HCT116 (cell line): Measurements from ENCODE around the gene HS6ST3. TPM values are rescaled to one million over a fixed set of nuclear protein-coding genes. Genes with fewer than 3 reads are reported as not detected.

Experiments
- ATAC-seq: fragments of 200-7000 bp; cut with Tn5 transposase; 2 replicates; pipeline ENCODE4 v1.9.1; 2020; ENCODE audit warnings: mild to moderate bottlenecking, moderate library complexity
- BruUV-seq: library from RNA; stranded (reverse); fragments of 400-500 nt; replicated peaks from 2 replicates; lab custom pipeline; 2021; lab: Mats Ljungman, UMichigan
- CTCF ChIA-PET: fragments of 300-600 bp; sonication (Branson Sonifier 250); formaldehyde crosslinking; loops from one replicate; lab custom pipeline; 2021; ENCODE audit warnings: antibody characterized with exemption; lab: Charles Lee
- POLR2A ChIA-PET: fragments of 300-600, 350-600 bp; sonication (Branson Sonifier 250); formaldehyde crosslinking; loops from one replicate; lab custom pipeline; 2021; ENCODE audit warnings: antibody characterized with exemption; lab: Charles Lee
- RAD21 ChIA-PET, 2 experiments: fragments of 300-600 bp; sonication (Branson Sonifier 250); formaldehyde crosslinking; loops; one replicate each; lab custom pipeline; 2023; ENCODE audit warnings: low total read pairs in 2 of 2; ENCODE audit not compliant: uncharacterized antibody in 2 of 2, unreplicated experiment in 2 of 2, low non-redundant PET in 1 of 2; lab: Charles Lee
- DNase-seq: peaks from one replicate; pipeline ENCODE4 v3.0.0-alpha.2; 2010; ENCODE audit warnings: low read depth, low spot score
- H2AFZ ChIP-seq: fragments of 200-600 bp; shearing (Covaris generic), sonication (generic); 2 replicates; pipeline ENCODE4 v1.6.1; 2017; ENCODE audit warnings: low read depth, mixed run types, mixed read lengths, antibody characterized with exemption, low read length; ENCODE audit not compliant: poor library complexity, severe bottlenecking
- H3K27ac ChIP-seq: 2 replicates; pipeline ENCODE4 v1.5.1; 2012; ENCODE audit warnings: low read depth, low read length
- H3K27me3 ChIP-seq: fragments of 200-600 bp; sonication (generic); 2 replicates; pipeline ENCODE4 v1.6.1; 2016; ENCODE audit warnings: mixed run types, low read length, mixed read lengths; ENCODE audit not compliant: insufficient read depth
- H3K36me3 ChIP-seq, 2 experiments: fragments of 200-500 bp in 1 of 2; fragments of 200-600 bp in 1 of 2; sonication (Bioruptor generic) in 1 of 2; sonication (generic) in 1 of 2; 2 replicates each; pipeline versions ENCODE4 v1.5.1 to v1.6.1; 2014 to 2016; ENCODE audit warnings: low read length in 2 of 2, inconsistent platforms in 1 of 2, mixed read lengths in 1 of 2, mixed run types in 1 of 2; ENCODE audit not compliant: insufficient read depth in 2 of 2, control insufficient read depth in 1 of 2
- H3K4me1 ChIP-seq, 2 experiments: fragments of 200-600 bp in 1 of 2; sonication (generic) in 1 of 2; 2 replicates each; pipeline versions ENCODE4 v1.5.1 to v1.6.1; 2012 to 2017; ENCODE audit warnings: low read length in 2 of 2, inconsistent platforms in 1 of 2, mild to moderate bottlenecking in 1 of 2, mixed read lengths in 1 of 2, mixed run types in 1 of 2, moderate library complexity in 1 of 2; ENCODE audit not compliant: insufficient read depth in 2 of 2, control insufficient read depth in 1 of 2
- H3K4me2 ChIP-seq: fragments of 200-600 bp; sonication (generic); 2 replicates; pipeline ENCODE4 v1.6.1; 2017; ENCODE audit warnings: mixed run types, low read length, mixed read lengths
- H3K4me3 ChIP-seq, 2 experiments: fragments of 200-600 bp in 1 of 2; sonication (generic) in 1 of 2; replicated peaks in 1 of 2; 2 replicates each; pipeline ENCODE4 v1.5.1; 2011 to 2016; ENCODE audit warnings: low read length in 2 of 2, control low read depth in 1 of 2, low read depth in 1 of 2, mild to moderate bottlenecking in 1 of 2, mixed read lengths in 1 of 2, mixed run types in 1 of 2
- H3K79me2 ChIP-seq: fragments of 200-600 bp; sonication (generic); 2 replicates; pipeline ENCODE4 v1.6.1; 2017; ENCODE audit warnings: mild to moderate bottlenecking, mixed run types, low read length, moderate library complexity, mixed read lengths; ENCODE audit not compliant: insufficient read depth
- H3K9ac ChIP-seq: fragments of 200-600 bp; sonication (generic); 2 replicates; pipeline ENCODE4 v1.6.1; 2016; ENCODE audit warnings: low read length, mixed read lengths
- H3K9me2 ChIP-seq: fragments of 200-600 bp; sonication (generic), shearing (Covaris generic); 2 replicates; pipeline ENCODE4 v1.6.1; 2017; ENCODE audit warnings: mixed run types, mild to moderate bottlenecking, moderate library complexity; ENCODE audit not compliant: insufficient read depth
- H3K9me3 ChIP-seq, 2 experiments: fragments of 200-500 bp in 1 of 2; fragments of 200-600 bp in 1 of 2; sonication (Bioruptor generic) in 1 of 2; sonication (generic) in 1 of 2; 2 replicates each; pipeline ENCODE4 v1.6.1; 2014 to 2017; ENCODE audit warnings: low read length in 2 of 2, mixed read lengths in 2 of 2, inconsistent platforms in 1 of 2, low read depth in 1 of 2, mild to moderate bottlenecking in 1 of 2, mixed run types in 1 of 2, moderate library complexity in 1 of 2; ENCODE audit not compliant: control insufficient read depth in 1 of 2, insufficient read depth in 1 of 2
- H4K20me1 ChIP-seq: fragments of 200-600 bp; sonication (generic), shearing (Covaris generic); 2 replicates; pipeline ENCODE4 v1.6.1; 2017; ENCODE audit warnings: mixed run types, mild to moderate bottlenecking, moderate library complexity; ENCODE audit not compliant: insufficient read depth
- CBX3 ChIP-seq: IDR thresholded peaks from 2 replicates; pipeline ENCODE4 v1.6.1; 2012; ENCODE audit warnings: low read depth
- CEBPB ChIP-seq: IDR thresholded peaks from 2 replicates; pipeline ENCODE4 v1.6.1; 2012; ENCODE audit warnings: low read depth
- EZH2 ChIP-seq: fragments of 200-600 bp; sonication (generic); IDR thresholded peaks from 2 replicates; pipeline ENCODE4 v1.6.1; 2017; ENCODE audit warnings: antibody characterized with exemption, mixed run types
- FOSL1 ChIP-seq: IDR thresholded peaks from 2 replicates; pipeline ENCODE4 v1.6.1; 2012; ENCODE audit warnings: low read depth
- JUND ChIP-seq: IDR thresholded peaks from 2 replicates; pipeline ENCODE4 v1.6.1; 2012
- POLR2AphosphoS5 ChIP-seq: IDR thresholded peaks from 2 replicates; pipeline ENCODE4 v1.6.1; 2011; ENCODE audit warnings: mild to moderate bottlenecking, low read depth, low read length, moderate library complexity
- YY1 ChIP-seq: IDR thresholded peaks from 2 replicates; pipeline ENCODE4 v1.6.1; 2011; ENCODE audit warnings: low read length, low read depth, moderate library complexity, mild to moderate bottlenecking; ENCODE audit not compliant: insufficient replicate concordance; ENCODE audit errors: extremely low read depth
- ZFX ChIP-seq: fragments of 450-650 bp; IDR thresholded peaks from 2 replicates; pipeline ENCODE4 v1.6.1; 2017
- ZNF274 ChIP-seq: fragments of 200-500 bp; sonication (Bioruptor generic); IDR thresholded peaks from 2 replicates; pipeline ENCODE4 v1.6.1; 2014; ENCODE audit warnings: mild to moderate bottlenecking, low read depth, low read length, inconsistent platforms
- intact Hi-C: fragments of 100-400 bp; cut with micrococcal nuclease; formaldehyde crosslinking; loops from 2 replicates; pipeline ENCODE4 v1.10.0; 2022
- total RNA-seq: library from RNA; stranded (reverse); gene quantifications from one replicate; pipeline ENCODE4 v1.2.1, GENCODE V29; 2021; ENCODE audit not compliant: unreplicated experiment
- TF ChIP-seq, protein P1 (sequence below): IDR thresholded peaks from 2 replicates; pipeline ENCODE4 v1.6.1; 2012
- TF ChIP-seq, protein P2 (sequence below): IDR thresholded peaks from 2 replicates; pipeline ENCODE4 v1.6.1; 2012
- TF ChIP-seq, protein P3 (sequence below): IDR thresholded peaks from 2 replicates; pipeline ENCODE4 v1.6.1; 2011; ENCODE audit warnings: mild to moderate bottlenecking, low read length, moderate library complexity; ENCODE audit not compliant: insufficient replicate concordance; ENCODE audit errors: extremely low read depth
- TF ChIP-seq, protein P4 (sequence below): IDR thresholded peaks from 2 replicates; pipeline ENCODE4 v1.6.1; 2012; ENCODE audit warnings: low read depth

The HS6ST3 gene
- total RNA-seq, 1 experiment from 2014 or later, result 0.10 TPM

DNA sequence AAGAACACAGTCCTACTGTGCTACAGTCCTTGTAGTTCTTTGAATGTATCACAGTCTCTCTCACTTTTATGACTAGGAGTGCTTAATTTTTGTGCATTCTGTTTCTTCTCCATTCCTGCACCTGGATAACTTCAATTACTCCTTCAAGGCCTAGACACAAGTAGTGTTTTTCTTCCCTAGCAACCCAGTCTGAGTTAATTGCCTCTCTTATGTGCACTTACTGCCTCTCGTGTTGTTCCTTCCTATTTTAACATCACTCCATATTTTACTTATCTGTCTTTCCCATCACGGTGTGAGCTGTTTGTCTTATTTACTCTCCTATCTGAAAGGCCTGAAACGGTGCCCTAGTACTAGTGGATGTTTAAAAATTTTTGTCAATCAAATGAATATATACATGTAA is 101.5 kb downstream of the HS6ST3 start:
- no peak for DNase-seq
- Histone ChIP-seq H2AFZ (no peak overlapping the region), H3K27ac (no peak overlapping the region), H3K4me1 (no peaks in the 10 kb centered on the region), H3K79me2 (no peaks in the 10 kb centered on the region), H3K27me3 (peaks cover 37% of the 10 kb centered on the region), H3K9me3 (no peaks in the 10 kb centered on the region), H3K36me3 (no peaks in the 10 kb centered on the region), H4K20me1 (no peaks in the 10 kb centered on the region), H3K4me2 (no peak overlapping the region), H3K9ac (no peak overlapping the region), H3K9me2 (no peaks in the 10 kb centered on the region; the same call in 1 of the 2 replicates), H3K4me3 (no peak overlapping the region)
- ChIA-PET CTCF (no interaction called here), RAD21 (no interaction called here), POLR2A (no interaction called here)
- ATAC-seq, result no peak
- intact Hi-C loops, result no loop called here
- TF ChIP-seq, protein P1, sequence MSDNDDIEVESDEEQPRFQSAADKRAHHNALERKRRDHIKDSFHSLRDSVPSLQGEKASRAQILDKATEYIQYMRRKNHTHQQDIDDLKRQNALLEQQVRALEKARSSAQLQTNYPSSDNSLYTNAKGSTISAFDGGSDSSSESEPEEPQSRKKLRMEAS, result no peak
- no peak for TF ChIP-seq ZNF274
- TF ChIP-seq EZH2, result no peak
- TF ChIP-seq, protein P2, sequence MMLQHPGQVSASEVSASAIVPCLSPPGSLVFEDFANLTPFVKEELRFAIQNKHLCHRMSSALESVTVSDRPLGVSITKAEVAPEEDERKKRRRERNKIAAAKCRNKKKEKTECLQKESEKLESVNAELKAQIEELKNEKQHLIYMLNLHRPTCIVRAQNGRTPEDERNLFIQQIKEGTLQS, result no peak
- no peak for TF ChIP-seq CBX3
- TF ChIP-seq, protein P3, sequence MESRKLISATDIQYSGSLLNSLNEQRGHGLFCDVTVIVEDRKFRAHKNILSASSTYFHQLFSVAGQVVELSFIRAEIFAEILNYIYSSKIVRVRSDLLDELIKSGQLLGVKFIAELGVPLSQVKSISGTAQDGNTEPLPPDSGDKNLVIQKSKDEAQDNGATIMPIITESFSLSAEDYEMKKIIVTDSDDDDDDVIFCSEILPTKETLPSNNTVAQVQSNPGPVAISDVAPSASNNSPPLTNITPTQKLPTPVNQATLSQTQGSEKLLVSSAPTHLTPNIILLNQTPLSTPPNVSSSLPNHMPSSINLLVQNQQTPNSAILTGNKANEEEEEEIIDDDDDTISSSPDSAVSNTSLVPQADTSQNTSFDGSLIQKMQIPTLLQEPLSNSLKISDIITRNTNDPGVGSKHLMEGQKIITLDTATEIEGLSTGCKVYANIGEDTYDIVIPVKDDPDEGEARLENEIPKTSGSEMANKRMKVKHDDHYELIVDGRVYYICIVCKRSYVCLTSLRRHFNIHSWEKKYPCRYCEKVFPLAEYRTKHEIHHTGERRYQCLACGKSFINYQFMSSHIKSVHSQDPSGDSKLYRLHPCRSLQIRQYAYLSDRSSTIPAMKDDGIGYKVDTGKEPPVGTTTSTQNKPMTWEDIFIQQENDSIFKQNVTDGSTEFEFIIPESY, result no peak
- TF ChIP-seq CEBPB, result no peak
- no peak for TF ChIP-seq ZFX
- TF ChIP-seq FOSL1, result no peak
- TF ChIP-seq JUND, result no peak
- TF ChIP-seq, protein P4, sequence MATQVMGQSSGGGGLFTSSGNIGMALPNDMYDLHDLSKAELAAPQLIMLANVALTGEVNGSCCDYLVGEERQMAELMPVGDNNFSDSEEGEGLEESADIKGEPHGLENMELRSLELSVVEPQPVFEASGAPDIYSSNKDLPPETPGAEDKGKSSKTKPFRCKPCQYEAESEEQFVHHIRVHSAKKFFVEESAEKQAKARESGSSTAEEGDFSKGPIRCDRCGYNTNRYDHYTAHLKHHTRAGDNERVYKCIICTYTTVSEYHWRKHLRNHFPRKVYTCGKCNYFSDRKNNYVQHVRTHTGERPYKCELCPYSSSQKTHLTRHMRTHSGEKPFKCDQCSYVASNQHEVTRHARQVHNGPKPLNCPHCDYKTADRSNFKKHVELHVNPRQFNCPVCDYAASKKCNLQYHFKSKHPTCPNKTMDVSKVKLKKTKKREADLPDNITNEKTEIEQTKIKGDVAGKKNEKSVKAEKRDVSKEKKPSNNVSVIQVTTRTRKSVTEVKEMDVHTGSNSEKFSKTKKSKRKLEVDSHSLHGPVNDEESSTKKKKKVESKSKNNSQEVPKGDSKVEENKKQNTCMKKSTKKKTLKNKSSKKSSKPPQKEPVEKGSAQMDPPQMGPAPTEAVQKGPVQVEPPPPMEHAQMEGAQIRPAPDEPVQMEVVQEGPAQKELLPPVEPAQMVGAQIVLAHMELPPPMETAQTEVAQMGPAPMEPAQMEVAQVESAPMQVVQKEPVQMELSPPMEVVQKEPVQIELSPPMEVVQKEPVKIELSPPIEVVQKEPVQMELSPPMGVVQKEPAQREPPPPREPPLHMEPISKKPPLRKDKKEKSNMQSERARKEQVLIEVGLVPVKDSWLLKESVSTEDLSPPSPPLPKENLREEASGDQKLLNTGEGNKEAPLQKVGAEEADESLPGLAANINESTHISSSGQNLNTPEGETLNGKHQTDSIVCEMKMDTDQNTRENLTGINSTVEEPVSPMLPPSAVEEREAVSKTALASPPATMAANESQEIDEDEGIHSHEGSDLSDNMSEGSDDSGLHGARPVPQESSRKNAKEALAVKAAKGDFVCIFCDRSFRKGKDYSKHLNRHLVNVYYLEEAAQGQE, result no peak
- no peak for TF ChIP-seq POLR2AphosphoS5
- no peak for TF ChIP-seq YY1
- BruUV-seq, result no TSS peak
